Epithelial cell of proximal tubule (primary cell): ENCODE results near the gene COMMD1. TPM values are rescaled to one million over a fixed set of nuclear protein-coding genes. Genes with fewer than 3 reads are reported as not detected.

Experiments
- DNase-seq: peaks from one replicate; pipeline ENCODE4 v3.0.0-alpha.2; 2011; ENCODE audit warnings: low read depth
- H3K4me3 ChIP-seq: 2 replicates; pipeline ENCODE4 v1.5.1; 2011; ENCODE audit warnings: low read depth, mild to moderate bottlenecking, low read length
- total RNA-seq: library from RNA; depleted of rRNA; stranded (reverse); fragments of >200 nt; gene quantifications from 2 replicates; pipeline ENCODE4 v1.2.3, GENCODE V29; 2015
- TF ChIP-seq, protein P1 (sequence below): conservative IDR thresholded peaks from 2 replicates; pipeline ENCODE4 v1.5.1; 2012; ENCODE audit warnings: low read depth, mild to moderate bottlenecking, low read length

Gene COMMD1
- total RNA-seq, 1 donor from 2014 or later: 37.4 TPM

DNA sequence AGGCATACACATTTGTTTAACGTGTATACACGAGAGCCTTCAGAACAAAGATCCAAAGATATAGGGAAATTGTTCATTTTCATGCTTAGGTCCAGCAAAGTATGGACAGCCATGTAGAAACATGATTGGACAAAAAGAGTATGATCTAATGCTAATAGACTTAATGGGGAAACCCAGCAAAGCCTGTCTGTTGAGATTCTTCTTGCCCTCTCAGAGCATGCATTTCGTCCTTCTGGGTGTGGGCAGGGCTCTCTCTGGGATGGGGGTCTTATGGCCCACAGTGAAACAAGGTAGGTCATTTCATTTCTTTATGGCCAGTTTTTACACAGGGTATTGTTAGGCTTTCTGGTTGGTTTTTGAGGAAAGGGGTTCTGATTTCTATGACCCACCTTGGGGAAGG, 124.4 kb downstream of the COMMD1 start:
- TF ChIP-seq, protein P1, sequence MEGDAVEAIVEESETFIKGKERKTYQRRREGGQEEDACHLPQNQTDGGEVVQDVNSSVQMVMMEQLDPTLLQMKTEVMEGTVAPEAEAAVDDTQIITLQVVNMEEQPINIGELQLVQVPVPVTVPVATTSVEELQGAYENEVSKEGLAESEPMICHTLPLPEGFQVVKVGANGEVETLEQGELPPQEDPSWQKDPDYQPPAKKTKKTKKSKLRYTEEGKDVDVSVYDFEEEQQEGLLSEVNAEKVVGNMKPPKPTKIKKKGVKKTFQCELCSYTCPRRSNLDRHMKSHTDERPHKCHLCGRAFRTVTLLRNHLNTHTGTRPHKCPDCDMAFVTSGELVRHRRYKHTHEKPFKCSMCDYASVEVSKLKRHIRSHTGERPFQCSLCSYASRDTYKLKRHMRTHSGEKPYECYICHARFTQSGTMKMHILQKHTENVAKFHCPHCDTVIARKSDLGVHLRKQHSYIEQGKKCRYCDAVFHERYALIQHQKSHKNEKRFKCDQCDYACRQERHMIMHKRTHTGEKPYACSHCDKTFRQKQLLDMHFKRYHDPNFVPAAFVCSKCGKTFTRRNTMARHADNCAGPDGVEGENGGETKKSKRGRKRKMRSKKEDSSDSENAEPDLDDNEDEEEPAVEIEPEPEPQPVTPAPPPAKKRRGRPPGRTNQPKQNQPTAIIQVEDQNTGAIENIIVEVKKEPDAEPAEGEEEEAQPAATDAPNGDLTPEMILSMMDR: no peak
- DNase-seq: no peak
- no peak overlapping the region for H3K4me3 ChIP-seq

DNA sequence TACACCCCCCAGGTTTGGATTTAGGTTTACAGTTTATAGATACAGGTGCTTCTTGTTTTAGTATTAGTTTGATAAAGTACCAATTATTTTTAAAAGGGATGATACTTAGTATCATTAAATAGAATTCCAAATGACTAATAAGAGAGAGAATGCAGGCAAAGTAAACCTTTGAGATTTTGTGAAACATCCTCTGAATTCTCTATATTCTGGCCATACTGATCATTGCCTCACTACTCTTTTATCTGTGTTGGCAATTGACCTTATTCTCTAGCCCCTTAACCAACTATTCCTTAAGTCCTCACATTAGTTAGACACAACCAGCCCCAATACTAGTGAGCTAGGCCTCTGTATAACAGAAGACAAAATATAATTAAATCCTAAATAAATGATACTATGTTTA, 125.4 kb downstream of the COMMD1 start:
- H3K4me3 ChIP-seq: no peak overlapping the region
- TF ChIP-seq, protein P1: no peak
- no peak for DNase-seq

DNA sequence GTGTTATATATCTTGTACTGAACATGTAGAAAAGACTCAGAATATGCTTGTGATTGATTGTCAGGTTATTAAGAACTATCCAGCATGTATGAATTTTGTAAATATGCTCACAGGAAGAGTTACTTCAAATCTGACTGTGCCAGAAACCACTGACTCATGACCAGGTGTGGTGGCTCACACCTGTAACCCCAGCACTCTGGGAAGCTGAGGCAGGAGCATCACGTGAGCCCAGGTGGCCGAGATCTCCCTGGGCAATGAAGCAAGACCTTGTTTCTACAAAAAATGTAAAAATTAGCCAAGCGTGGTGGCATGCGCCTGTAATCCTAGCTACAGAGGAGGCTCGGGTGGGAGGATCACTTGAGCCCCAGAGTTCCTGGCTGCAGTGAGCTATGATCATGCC, 126.6 kb downstream of the COMMD1 start:
- no peak overlapping the region for H3K4me3 ChIP-seq
- no peak for DNase-seq
- TF ChIP-seq, protein P1: no peak

DNA sequence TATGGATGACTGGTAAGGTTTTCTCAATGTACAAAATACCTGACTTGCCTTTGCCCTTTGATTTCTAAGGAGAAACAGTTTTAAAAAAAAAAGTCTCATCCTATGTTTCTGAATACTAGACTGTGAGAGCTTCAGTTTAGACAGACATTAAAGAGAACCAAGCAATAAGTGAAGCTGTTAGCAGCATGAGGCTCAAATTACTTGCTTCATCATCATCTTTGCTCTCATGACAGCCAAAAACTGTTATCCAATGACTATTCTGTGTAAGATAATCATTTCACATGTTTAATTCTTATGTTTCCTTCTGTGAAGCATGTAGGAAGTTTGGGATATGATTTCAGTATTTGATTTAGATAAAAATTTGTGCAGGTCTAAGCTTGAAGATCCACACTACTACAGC, 129.2 kb downstream of the COMMD1 start:
- H3K4me3 ChIP-seq: no peak overlapping the region
- DNase-seq: no peak
- TF ChIP-seq, protein P1: no peak

DNA sequence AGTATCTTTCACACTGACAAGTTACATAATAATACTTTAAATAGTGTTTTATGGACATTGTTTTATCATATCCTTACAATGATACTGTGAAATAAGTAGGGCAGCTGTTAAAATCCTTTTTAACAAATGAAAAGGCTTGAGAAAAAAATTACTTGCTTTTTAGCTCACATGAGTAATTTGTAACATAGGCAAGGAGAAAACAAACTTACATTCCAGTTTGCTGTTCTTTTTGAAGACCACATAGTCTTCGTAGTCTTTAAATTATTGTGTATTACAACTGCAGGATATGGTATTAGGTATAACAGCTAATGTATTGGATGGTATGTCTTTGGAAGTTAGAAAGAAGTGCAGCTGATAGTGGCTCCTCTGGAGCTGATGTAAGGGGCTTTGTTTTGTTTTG, 130.8 kb downstream of the COMMD1 start:
- TF ChIP-seq, protein P1: no peak
- DNase-seq: no peak
- H3K4me3 ChIP-seq: no peak overlapping the region

DNA sequence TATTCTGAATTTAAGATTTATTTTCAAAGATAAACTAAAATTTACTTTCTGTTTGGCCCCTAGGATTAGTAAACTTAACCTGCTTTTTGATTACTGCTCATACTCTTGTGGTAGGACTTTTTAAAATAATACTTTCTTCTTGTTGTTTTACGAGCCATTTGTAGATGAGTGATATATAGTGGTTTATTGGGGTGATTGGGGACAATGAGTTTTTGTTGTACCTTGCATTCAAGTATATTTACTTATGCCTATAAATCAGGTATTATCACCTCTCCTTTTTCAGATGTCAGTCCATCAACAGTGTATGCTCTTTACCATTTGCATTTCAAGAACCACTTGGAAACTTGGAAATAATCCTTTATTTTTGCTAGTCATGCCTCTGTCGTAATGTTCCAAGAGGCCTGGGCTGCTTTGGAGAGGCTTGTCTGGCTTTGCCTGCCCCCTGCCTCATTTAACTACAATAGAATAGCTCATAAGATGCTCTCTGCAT, 131.3 kb downstream of the COMMD1 start:
- no peak overlapping the region for H3K4me3 ChIP-seq
- TF ChIP-seq, protein P1: no peak

DNA sequence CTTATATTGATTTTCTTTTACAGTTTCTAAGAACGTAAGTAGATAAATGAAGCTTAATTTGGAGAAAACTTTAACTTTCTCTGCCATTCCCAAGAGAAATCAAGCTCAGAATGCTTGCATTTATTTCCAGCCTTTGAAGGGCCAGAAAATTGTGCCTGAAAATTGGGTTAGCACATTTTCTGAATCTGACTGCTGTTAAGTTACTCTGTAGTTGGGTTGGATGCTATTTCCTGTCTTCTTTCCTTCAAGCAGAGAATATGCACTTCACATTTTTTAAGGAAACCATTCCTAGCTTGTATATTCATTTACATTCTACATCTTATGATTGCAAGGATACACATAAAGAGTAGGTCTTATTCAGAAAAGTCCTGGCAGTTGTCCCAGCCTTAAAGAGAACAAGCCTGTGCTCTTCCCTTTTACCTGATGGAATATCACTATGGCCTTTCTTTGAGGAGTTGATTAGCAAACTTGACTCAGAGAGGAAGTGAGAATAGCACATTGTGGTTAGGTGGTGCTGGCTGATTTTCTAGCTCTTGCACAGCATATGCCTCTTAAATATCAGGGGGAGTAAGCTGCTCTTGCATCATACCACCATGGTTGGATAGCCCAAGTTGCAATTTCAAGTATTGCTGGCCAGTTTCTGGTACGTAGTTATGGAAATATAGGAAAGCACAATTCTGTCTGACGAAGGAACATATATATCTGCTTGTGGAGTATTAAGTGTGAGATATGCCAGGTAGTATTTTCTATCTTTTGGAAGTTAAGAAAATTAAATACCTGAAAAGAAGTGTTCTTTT, 133.7 kb downstream of the COMMD1 start:
- no peak overlapping the region for H3K4me3 ChIP-seq
- DNase-seq: peak; percentile 19
- TF ChIP-seq, protein P1: no peak

More for the DNA sequence above, 131.3 kb downstream of the COMMD1 start:
- DNase-seq: no peak
